ENCODE data around the gene YIPF2. TPM values are rescaled to one million over a fixed set of nuclear protein-coding genes. Genes with fewer than 3 reads are reported as not detected.
A peak's percentile ranks its signal among the peaks of the same experiment; 100 is the strongest.

The YIPF2 gene
- polyA plus RNA-seq, 1 of the 3 experiments (the other 2 are of a cell fraction): 61.3 TPM

DNA sequence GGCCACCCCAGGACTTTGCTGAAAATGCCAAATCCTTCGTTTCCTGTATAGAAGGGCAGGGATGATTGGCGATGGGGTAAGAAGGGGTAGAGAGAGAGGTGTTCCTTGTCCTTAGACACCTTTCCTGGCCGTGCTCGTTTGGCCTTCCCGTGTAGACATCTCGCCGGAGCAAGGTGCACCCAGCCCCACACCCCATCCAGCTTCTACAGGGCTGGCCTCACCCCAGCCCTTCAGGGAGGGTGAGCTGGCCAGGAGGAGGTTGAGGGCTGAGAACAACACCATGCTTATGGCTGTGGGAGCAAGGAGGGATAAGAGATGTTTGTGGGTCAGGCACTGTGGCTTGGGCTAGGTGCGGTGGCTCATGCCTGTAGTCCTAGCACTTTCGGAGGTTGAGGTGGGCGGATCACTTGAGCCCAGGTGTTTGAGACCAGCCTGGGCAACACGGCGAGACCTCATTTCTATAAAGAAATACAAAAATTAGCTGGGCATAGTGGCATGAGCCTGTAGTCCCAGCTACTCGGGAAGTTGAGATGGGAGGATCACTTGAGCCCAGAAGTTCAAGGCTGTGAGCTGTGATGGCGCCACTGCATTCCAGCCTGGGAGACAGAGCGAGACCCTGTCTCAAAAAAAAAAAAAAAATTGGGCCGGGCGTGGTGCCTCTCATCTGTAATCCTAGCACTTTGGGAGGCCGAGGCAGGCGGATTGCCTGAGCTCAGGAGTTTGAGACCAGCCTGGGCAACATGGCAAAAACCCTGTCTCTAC, 47.9 kb upstream of the YIPF2 start:
- H2AFZ ChIP-seq (ENCODE audit: low read depth): no peak overlapping the region
- H3K9me2 ChIP-seq: no peaks in the 10 kb centered on the region
- peaks cover 91% of the 10 kb centered on the region for H4K20me1 ChIP-seq (ENCODE audit: insufficient read depth)
- ChIA-PET POLR2A (no interaction called here), CTCF (interaction anchor here (0.9 to 2.3 kb wide), 5 partner anchors 35 to 104 kb away, joined by 3 to 10 read pairs (median 5); no protein-coding TSS in a partner anchor)
- TF ChIP-seq GATA2 (CRISPR knock-in tag; IDR thresholded peaks at IDR 0.05) (no peak), FOSL2 (IDR thresholded peaks at IDR 0.05; ENCODE audit: borderline replicate concordance, low read depth) (no peak), CHD2 (IDR thresholded peaks at IDR 0.05; ENCODE audit: low read length, partially characterized antibody) (no peak), JUND (IDR thresholded peaks at IDR 0.05) (no peak), TAF1 (IDR thresholded peaks at IDR 0.05; ENCODE audit: borderline replicate concordance, low read depth, low read length) (no peak), YY1 (IDR thresholded peaks at IDR 0.05; ENCODE audit: low read depth) (no peak), ELF1 (IDR thresholded peaks at IDR 0.05) (no peak), FOXJ3 (CRISPR knock-in tag; IDR thresholded peaks at IDR 0.05) (no peak), MXI1 (IDR thresholded peaks at IDR 0.05; ENCODE audit: low read depth, low read length) (no peak), TEAD4 (IDR thresholded peaks at IDR 0.05; ENCODE audit: borderline replicate concordance, insufficient read depth) (no peak), FOXM1 (IDR thresholded peaks at IDR 0.05; ENCODE audit: low read depth) (no peak), NFIC (IDR thresholded peaks at IDR 0.05; ENCODE audit: borderline replicate concordance) (no peak), NRF1 (IDR thresholded peaks at IDR 0.05; ENCODE audit: low read depth, low read length) (no peak)
- TF ChIP-seq, protein P1, sequence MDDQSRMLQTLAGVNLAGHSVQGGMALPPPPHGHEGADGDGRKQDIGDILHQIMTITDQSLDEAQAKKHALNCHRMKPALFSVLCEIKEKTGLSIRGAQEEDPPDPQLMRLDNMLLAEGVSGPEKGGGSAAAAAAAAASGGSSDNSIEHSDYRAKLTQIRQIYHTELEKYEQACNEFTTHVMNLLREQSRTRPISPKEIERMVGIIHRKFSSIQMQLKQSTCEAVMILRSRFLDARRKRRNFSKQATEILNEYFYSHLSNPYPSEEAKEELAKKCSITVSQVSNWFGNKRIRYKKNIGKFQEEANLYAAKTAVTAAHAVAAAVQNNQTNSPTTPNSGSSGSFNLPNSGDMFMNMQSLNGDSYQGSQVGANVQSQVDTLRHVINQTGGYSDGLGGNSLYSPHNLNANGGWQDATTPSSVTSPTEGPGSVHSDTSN (IDR thresholded peaks at IDR 0.05): no peak
- TF ChIP-seq, protein P2, sequence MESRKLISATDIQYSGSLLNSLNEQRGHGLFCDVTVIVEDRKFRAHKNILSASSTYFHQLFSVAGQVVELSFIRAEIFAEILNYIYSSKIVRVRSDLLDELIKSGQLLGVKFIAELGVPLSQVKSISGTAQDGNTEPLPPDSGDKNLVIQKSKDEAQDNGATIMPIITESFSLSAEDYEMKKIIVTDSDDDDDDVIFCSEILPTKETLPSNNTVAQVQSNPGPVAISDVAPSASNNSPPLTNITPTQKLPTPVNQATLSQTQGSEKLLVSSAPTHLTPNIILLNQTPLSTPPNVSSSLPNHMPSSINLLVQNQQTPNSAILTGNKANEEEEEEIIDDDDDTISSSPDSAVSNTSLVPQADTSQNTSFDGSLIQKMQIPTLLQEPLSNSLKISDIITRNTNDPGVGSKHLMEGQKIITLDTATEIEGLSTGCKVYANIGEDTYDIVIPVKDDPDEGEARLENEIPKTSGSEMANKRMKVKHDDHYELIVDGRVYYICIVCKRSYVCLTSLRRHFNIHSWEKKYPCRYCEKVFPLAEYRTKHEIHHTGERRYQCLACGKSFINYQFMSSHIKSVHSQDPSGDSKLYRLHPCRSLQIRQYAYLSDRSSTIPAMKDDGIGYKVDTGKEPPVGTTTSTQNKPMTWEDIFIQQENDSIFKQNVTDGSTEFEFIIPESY (IDR thresholded peaks at IDR 0.05; ENCODE audit: borderline replicate concordance, low read depth): no peak
- TF ChIP-seq, protein P3, sequence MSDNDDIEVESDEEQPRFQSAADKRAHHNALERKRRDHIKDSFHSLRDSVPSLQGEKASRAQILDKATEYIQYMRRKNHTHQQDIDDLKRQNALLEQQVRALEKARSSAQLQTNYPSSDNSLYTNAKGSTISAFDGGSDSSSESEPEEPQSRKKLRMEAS (IDR thresholded peaks at IDR 0.05; ENCODE audit: low read depth): no peak
- TF ChIP-seq, protein P4, sequence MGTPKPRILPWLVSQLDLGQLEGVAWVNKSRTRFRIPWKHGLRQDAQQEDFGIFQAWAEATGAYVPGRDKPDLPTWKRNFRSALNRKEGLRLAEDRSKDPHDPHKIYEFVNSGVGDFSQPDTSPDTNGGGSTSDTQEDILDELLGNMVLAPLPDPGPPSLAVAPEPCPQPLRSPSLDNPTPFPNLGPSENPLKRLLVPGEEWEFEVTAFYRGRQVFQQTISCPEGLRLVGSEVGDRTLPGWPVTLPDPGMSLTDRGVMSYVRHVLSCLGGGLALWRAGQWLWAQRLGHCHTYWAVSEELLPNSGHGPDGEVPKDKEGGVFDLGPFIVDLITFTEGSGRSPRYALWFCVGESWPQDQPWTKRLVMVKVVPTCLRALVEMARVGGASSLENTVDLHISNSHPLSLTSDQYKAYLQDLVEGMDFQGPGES (IDR thresholded peaks at IDR 0.05; ENCODE audit: low read depth, low read length): no peak
- H3K4me1 ChIP-seq (ENCODE audit: control insufficient read depth in 1 of 2, insufficient read depth in 2 of 2, low read depth in 1 of 2, low read length in 1 of 2): peaks cover 5 to 7% of the 10 kb centered on the region in 2 experiments; a peak in 2 of 4 replicates
- H3F3A ChIP-seq (replicated peaks; ENCODE audit: insufficient read depth): peaks cover 4% of the 10 kb centered on the region
- H3K27ac ChIP-seq (ENCODE audit: low read depth in 2 of 2, low read length in 1 of 2): peak overlapping the region in 1 of 2 experiments; percentile 33; a peak in 1 of 4 replicates
- 98% methylated on average over 19 of the region's 19 CpGs for WGBS (ENCODE audit: low lambda C conversion rate)
- H3K79me2 ChIP-seq (ENCODE audit: insufficient read depth): peaks cover 100% of the 10 kb centered on the region
- no peak overlapping the region for H3K9ac ChIP-seq
- 0 out of 2 replicates have a peak overlapping the region, but pooled peaks have one; percentile 59 for H3K4me2 ChIP-seq
- no peak overlapping the region for H3K4me3 ChIP-seq (ENCODE audit: low read depth in 2 of 2, low read length in 1 of 2)
- no peaks in the 10 kb centered on the region for H3K9me3 ChIP-seq
- no peaks in the 10 kb centered on the region for H3K27me3 ChIP-seq (ENCODE audit: insufficient read depth)
- H3K36me3 ChIP-seq (replicated peaks in 1 of 2; ENCODE audit: control insufficient read depth in 1 of 2, insufficient read depth in 2 of 2, low read length in 1 of 2): no peaks in the 10 kb centered on the region
- DNase-seq: no peak
